ENCODE results near the gene ANKRD11.

The ANKRD11 gene

DNA sequence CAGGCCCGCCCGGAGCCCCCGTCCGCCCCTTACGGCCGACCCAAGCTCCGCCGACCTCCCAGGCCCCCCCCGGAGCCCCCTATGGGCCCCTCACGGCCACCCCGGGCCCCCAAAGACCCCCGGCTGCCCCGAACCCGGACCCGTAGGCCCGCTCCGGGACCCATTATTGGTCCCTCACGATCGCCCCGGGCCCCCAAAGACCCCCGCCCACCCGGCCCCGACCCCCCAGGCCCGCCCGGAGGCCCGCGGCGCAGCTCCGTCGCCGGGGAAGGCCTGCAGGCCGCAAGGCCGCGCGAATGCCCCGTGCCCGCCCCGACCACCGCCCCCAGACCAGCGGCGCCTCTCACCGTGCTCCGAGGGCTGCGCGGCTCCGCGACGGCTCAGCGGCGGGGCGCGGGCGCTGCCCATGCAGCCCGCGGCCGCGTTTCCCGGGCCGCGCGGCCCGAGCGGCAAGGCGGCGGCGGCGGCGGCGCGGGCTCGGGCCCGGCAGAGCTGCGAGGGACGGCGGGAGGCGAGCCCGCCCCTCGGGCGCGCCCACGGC lies 393 bp downstream of the ANKRD11 start:
- peak overlapping the region; percentile 46 for H3K4me3 ChIP-seq (ENCODE audit: low read length)
- TF ChIP-seq, protein P1, sequence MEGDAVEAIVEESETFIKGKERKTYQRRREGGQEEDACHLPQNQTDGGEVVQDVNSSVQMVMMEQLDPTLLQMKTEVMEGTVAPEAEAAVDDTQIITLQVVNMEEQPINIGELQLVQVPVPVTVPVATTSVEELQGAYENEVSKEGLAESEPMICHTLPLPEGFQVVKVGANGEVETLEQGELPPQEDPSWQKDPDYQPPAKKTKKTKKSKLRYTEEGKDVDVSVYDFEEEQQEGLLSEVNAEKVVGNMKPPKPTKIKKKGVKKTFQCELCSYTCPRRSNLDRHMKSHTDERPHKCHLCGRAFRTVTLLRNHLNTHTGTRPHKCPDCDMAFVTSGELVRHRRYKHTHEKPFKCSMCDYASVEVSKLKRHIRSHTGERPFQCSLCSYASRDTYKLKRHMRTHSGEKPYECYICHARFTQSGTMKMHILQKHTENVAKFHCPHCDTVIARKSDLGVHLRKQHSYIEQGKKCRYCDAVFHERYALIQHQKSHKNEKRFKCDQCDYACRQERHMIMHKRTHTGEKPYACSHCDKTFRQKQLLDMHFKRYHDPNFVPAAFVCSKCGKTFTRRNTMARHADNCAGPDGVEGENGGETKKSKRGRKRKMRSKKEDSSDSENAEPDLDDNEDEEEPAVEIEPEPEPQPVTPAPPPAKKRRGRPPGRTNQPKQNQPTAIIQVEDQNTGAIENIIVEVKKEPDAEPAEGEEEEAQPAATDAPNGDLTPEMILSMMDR (IDR thresholded peaks at IDR 0.05; ENCODE audit: insufficient read depth, low read depth, low read length, missing control alignments): no peak
- DNase-seq (ENCODE audit: low read depth): no peak

DNA sequence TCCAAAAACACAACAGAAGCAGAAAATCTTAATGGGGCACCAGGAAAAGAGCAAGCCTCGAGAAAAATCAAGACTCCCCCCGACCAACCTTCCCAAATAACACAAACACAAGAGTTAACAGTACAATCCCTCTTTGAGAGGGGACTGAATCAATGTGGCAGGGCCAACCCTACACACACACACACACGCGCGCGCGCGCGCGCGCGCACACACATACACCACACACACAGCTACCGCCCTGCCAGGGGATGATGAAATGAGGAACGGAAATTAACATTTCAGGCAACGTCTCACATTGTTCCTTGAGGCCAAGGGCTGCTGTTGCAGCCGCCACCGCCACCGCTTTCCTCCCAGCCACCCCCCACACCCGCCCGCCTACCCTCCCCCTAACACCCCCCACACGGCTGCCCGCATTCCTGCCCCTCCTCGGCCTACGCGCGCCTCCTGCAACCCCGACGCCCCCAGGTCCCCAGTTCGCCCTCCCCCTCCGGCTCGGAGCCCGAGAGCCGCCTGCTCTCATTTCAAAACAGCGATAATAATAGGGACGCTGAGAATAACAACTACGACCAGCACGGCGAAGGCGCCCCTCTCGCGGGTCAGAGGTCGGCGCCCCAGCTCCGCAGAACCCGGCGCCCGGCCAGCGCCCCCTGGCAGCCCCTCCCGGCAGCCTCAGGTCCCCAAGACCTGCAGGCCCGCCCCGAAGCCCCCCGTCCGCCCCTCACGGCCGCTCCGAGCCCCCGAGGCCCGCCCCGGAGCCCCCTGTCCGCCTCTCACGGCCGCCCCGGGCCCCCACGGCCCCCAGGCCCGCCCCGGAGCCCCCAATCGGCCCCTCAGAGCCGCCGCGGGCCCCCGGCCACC lies 1.1 kb downstream of the ANKRD11 start:
- TF ChIP-seq, protein P1 (IDR thresholded peaks at IDR 0.05; ENCODE audit: insufficient read depth, low read depth, low read length, missing control alignments): peak; percentile 40
- peak; percentile 93 for DNase-seq (ENCODE audit: low read depth)

DNA sequence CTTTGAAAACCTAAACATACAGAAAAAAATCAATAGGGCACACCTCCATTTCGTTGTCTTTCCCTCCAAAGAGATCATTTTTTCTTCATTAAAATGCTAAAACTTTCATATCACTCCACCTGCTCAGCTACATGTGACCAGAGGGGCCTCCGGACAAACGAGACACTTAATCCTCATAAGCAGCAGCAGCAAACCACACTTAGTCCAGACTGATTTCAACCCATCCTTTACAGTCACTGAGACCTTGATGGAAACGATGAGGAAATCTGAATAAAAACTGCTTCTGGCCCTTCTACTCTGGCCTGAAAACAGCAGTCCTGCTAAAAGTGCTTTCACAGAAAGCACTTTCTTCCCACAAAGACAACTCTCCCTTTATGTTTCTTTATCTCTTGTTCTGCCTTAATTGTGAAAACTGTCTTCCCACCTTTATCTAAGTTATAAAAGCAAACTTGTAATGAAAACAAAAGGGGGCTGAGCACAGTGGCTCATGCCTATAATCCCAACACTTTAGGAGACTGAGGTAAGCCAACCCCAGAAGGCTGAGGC lies 4.6 kb downstream of the ANKRD11 start:
- TF ChIP-seq, protein P1 (IDR thresholded peaks at IDR 0.05; ENCODE audit: insufficient read depth, low read depth, low read length, missing control alignments): no peak
- no peak overlapping the region for H3K4me3 ChIP-seq (ENCODE audit: low read length)
- no peak for DNase-seq (ENCODE audit: low read depth)

More for the DNA sequence above, 1.1 kb downstream of the ANKRD11 start:
- peak overlapping the region; percentile 46 for H3K4me3 ChIP-seq (ENCODE audit: low read length)

DNA sequence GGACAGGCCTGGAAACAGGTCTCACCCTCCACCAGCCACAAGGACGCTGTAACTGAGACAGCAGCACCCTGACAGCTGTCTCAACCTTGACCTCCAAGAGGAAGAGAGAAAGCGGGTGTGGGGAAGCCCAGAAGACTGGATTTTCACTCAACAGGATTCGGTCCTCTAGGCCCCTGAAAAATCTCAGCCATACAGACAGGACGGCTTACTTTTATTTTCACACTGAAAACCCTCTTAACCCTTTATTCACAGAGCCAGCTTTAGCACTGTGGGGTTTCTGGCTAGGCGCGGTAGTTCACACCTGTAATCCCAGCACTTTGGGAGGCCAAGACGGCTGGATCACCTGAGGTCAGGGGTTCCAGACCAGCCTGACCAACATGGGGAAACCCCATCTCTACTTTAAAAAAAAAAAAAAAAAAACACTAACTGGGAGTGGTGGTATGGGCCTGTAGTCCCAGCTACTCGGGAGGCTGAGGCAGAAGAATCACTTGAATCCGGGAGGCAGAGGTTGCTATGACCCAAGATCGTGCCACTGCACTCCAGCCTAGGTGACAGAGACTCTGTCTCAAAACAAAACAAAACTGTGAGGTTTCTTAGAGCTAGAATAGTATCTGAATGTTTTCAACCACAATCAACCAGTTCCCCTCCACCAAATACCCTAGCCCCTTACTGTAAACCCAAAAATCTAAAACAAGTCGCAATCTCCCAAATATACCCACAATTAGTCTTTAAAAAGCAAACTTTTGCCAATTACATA lies 5.3 kb downstream of the ANKRD11 start:
- no peak overlapping the region for H3K4me3 ChIP-seq (ENCODE audit: low read length)
- DNase-seq (ENCODE audit: low read depth): no peak
- TF ChIP-seq, protein P1 (IDR thresholded peaks at IDR 0.05; ENCODE audit: insufficient read depth, low read depth, low read length, missing control alignments): no peak

DNA sequence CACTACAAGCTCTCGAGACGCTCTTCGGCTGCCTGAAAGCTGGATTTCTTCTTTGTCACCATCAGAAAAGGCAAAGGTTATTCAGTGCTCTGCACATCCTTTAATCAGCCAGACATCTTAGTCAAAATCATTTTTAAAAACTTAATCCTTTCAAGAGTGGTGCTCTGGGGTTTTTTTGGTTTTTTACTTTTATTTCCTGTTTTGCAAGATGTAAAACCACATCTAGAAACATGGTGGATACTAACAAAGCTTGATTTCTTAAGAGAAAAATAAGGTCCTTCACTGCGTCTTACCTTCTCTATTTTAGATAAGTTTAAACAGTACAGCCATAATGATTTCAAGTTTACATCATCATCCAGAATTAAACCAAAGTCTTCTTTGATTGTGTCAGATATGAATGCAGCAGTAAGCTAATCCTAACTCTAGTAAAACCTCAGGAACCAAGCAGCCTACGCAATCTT lies 6.3 kb downstream of the ANKRD11 start:
- DNase-seq (ENCODE audit: low read depth): no peak
- no peak overlapping the region for H3K4me3 ChIP-seq (ENCODE audit: low read length)
- TF ChIP-seq, protein P1 (IDR thresholded peaks at IDR 0.05; ENCODE audit: insufficient read depth, low read depth, low read length, missing control alignments): no peak

DNA sequence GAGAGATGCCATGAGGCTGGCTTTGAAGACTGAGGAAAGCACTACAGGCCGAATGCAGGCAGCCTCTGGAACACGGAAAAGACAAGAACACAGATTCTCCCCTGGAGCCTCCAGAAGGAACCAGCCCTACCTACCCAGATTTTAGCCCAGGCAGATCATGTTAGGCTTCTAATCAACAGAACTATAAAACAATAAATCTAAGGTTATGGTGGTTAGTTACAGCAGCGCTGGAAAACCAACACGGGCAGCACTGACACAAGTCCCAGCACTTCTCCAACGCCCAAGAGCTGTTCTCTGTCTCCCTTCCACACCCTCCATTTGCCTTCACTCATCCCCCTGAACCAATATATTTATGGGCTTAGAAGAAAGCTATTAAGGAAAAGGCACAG lies 7.5 kb downstream of the ANKRD11 start:
- TF ChIP-seq, protein P1 (IDR thresholded peaks at IDR 0.05; ENCODE audit: insufficient read depth, low read depth, low read length, missing control alignments): no peak
- DNase-seq (ENCODE audit: low read depth): no peak
- no peak overlapping the region for H3K4me3 ChIP-seq (ENCODE audit: low read length)
